Measurements from ENCODE around the gene GIGYF2.

GRCh38 chr2:232789082-232789481 is 92.0 kb downstream of the GIGYF2 start:
- no peak for TF ChIP-seq FOS (IDR thresholded peaks at IDR 0.05; ENCODE audit: low read depth, low read length)
- no peak for TF ChIP-seq BHLHE40 (IDR thresholded peaks at IDR 0.05; ENCODE audit: low read depth, low read length)
- TF ChIP-seq CEBPB (IDR thresholded peaks at IDR 0.05; ENCODE audit: low read depth, low read length) = no peak
- no peak for TF ChIP-seq CTCF (conservative IDR thresholded peaks at IDR 0.05; ENCODE audit: low read depth, low read length)
- TF ChIP-seq NFE2L2 (IDR thresholded peaks at IDR 0.05; ENCODE audit: low read depth, low read length) = no peak
- no peak for TF ChIP-seq POLR2A (IDR thresholded peaks at IDR 0.05; ENCODE audit: low read depth, low read length)
- no peak for TF ChIP-seq RAD21 (IDR thresholded peaks at IDR 0.05; ENCODE audit: low read length)
- no peak for TF ChIP-seq SMC3 (IDR thresholded peaks at IDR 0.05; ENCODE audit: low read depth, low read length)

Measured in IMR-90 (cell line).